ENCODE results near the gene STYXL1. TPM values are rescaled to one million over a fixed set of nuclear protein-coding genes. Genes with fewer than 3 reads are reported as not detected.

The STYXL1 gene
- total RNA-seq, 1 donor from 2014 or later: 32.5 TPM

DNA sequence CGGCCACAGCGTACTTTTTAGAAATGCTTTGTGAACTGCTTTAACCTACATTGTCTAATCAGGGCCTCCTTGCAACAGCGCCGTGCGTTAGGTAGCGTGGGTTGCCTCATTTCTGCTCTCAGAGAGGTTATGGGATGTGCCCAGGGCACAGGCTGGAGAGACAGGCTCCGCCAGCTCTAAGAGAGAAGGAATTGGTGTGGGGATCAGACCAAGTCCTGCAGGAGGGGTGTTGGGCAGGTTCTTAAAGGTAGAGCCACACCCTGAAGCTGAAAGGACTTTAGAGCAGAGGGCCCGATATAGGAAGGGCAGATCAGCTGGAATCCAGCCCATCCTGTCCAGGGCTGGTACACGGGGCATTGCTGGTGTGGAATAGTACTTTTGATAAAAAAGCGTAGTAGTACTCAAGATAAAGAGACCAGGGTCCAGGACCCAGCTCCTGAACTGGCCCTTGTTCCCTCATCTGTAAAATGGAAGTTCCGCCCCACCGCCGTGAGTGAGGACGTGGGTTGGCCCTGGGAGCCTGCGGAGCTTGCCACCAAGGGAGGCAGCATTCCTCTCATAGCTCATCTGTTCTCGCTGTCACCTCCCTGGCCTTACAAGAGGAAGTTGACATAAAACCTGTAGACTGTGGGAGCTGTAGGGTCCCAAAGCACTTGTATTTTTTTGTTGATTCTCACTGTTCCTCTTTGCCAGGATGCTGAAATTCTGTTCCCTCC lies 90.6 kb downstream of the STYXL1 start:
- Mint-ChIP-seq H3K4me3 (ENCODE audit: unreplicated experiment) (no peak overlapping the region), H3K4me1 (ENCODE audit: unreplicated experiment) (peaks cover 13% of the 10 kb centered on the region), H3K27ac (ENCODE audit: unreplicated experiment) (no peak overlapping the region), H3K9me3 (ENCODE audit: unreplicated experiment) (no peaks in the 10 kb centered on the region), H3K27me3 (ENCODE audit: unreplicated experiment) (no peaks in the 10 kb centered on the region), H3K36me3 (ENCODE audit: unreplicated experiment) (peaks cover 13% of the 10 kb centered on the region)
- TF ChIP-seq, protein P1, sequence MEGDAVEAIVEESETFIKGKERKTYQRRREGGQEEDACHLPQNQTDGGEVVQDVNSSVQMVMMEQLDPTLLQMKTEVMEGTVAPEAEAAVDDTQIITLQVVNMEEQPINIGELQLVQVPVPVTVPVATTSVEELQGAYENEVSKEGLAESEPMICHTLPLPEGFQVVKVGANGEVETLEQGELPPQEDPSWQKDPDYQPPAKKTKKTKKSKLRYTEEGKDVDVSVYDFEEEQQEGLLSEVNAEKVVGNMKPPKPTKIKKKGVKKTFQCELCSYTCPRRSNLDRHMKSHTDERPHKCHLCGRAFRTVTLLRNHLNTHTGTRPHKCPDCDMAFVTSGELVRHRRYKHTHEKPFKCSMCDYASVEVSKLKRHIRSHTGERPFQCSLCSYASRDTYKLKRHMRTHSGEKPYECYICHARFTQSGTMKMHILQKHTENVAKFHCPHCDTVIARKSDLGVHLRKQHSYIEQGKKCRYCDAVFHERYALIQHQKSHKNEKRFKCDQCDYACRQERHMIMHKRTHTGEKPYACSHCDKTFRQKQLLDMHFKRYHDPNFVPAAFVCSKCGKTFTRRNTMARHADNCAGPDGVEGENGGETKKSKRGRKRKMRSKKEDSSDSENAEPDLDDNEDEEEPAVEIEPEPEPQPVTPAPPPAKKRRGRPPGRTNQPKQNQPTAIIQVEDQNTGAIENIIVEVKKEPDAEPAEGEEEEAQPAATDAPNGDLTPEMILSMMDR (IDR thresholded peaks at IDR 0.05): no peak
- no peak for DNase-seq (ENCODE audit: extremely low spot score, unreplicated experiment)

DNA sequence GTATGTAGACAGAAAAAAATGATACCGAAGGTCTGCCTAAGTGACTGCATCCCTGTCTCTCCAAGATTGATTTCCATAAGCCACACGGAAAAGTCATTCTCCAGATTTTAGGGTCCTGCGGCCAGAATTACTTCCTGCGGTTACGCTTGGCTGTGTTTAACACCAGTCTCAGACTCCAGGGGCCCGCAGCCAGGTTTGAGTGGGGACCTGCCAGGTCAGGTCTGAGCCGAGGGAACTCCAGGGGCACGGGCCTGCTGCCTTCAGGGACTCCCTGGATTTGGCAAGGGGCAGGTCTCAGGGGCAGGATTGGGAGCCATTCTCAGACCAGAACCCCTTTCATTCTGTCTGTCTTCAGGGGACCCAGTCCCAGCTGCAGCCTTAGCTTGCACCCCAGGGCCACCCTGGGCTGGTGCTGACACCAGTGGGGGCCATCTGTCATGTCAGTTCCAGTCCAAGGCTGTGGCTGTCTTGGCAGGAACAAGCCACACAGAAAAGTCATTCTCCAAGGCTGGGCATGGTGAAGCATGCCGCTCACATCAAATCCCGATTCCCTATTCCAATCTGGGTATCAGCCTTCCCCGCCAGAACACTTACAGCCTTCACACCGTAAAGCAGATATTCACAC lies 92.4 kb downstream of the STYXL1 start:
- peaks cover 13% of the 10 kb centered on the region for H3K36me3 Mint-ChIP-seq (ENCODE audit: unreplicated experiment)
- no peaks in the 10 kb centered on the region for H3K9me3 Mint-ChIP-seq (ENCODE audit: unreplicated experiment)
- TF ChIP-seq, protein P1 (IDR thresholded peaks at IDR 0.05): no peak
- DNase-seq (ENCODE audit: extremely low spot score, unreplicated experiment): no peak
- H3K4me1 Mint-ChIP-seq (ENCODE audit: unreplicated experiment): peaks cover 10% of the 10 kb centered on the region
- no peaks in the 10 kb centered on the region for H3K27me3 Mint-ChIP-seq (ENCODE audit: unreplicated experiment)
- no peak overlapping the region for H3K4me3 Mint-ChIP-seq (ENCODE audit: unreplicated experiment)
- no peak overlapping the region for H3K27ac Mint-ChIP-seq (ENCODE audit: unreplicated experiment)

DNA sequence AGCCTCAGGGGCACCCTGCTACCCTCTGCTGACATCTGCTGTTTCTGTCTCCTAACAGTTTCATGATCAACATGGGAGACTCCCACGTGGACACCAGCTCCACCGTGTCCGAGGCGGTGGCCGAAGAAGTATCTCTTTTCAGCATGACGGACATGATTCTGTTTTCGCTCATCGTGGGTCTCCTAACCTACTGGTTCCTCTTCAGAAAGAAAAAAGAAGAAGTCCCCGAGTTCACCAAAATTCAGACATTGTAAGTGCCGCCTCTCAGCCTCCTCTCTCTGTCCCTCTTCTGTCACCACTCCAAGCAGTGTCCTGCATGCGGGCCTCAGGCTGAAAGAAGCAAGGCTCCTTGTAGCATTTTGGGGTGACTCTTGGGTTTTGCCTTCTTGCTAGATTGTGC lies 93.9 kb downstream of the STYXL1 start:
- peaks cover 10% of the 10 kb centered on the region for H3K4me1 Mint-ChIP-seq (ENCODE audit: unreplicated experiment)
- peaks cover 11% of the 10 kb centered on the region for H3K36me3 Mint-ChIP-seq (ENCODE audit: unreplicated experiment)
- TF ChIP-seq, protein P1 (IDR thresholded peaks at IDR 0.05): no peak
- no peak overlapping the region for H3K4me3 Mint-ChIP-seq (ENCODE audit: unreplicated experiment)
- no peak overlapping the region for H3K27ac Mint-ChIP-seq (ENCODE audit: unreplicated experiment)
- H3K27me3 Mint-ChIP-seq (ENCODE audit: unreplicated experiment): no peaks in the 10 kb centered on the region
- no peak for DNase-seq (ENCODE audit: extremely low spot score, unreplicated experiment)
- no peaks in the 10 kb centered on the region for H3K9me3 Mint-ChIP-seq (ENCODE audit: unreplicated experiment)

DNA sequence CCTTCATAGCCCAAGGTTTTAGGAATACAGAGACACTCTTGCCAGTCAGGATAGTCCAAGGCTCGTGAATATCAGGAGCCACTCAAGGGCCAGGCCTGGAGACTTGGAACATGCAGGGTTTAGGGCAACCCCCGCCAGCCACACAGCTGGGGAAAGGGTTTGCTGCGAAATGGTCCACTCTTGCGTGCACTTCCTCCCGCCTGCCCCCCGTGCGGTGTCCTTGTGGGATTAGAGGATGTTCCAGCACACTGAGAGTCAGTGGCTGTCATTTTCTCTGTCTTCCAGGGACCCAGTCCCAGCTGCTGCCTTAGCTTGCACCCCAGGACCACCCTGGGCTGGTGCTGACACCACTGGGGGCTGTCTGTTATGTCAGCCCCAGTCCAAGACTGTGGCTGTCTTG lies 94.4 kb downstream of the STYXL1 start:
- TF ChIP-seq, protein P1 (IDR thresholded peaks at IDR 0.05): no peak
- H3K4me1 Mint-ChIP-seq (ENCODE audit: unreplicated experiment): peaks cover 10% of the 10 kb centered on the region
- no peaks in the 10 kb centered on the region for H3K27me3 Mint-ChIP-seq (ENCODE audit: unreplicated experiment)
- no peak overlapping the region for H3K4me3 Mint-ChIP-seq (ENCODE audit: unreplicated experiment)
- peaks cover 11% of the 10 kb centered on the region for H3K36me3 Mint-ChIP-seq (ENCODE audit: unreplicated experiment)
- no peak for DNase-seq (ENCODE audit: extremely low spot score, unreplicated experiment)
- no peak overlapping the region for H3K27ac Mint-ChIP-seq (ENCODE audit: unreplicated experiment)
- no peaks in the 10 kb centered on the region for H3K9me3 Mint-ChIP-seq (ENCODE audit: unreplicated experiment)

DNA sequence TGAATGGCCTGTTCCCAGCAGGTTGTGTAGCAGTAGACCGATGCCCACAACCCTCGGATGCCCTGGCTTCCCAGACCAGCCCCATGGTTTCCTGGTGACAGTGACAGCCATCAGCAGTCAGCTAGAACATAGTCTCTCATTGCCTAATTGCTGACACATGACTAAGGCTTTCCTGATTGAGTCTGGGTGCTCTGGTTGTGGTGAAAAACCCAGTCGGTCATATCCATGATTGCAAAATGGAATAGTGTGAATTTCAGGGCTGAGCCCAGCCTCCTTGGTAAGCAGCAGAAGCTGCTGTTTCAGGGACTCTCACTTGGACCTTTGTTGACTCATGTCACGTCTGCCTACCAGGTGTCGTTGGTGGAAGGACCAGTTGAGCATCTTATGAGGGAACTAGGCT lies 96.3 kb downstream of the STYXL1 start:
- no peak overlapping the region for H3K4me3 Mint-ChIP-seq (ENCODE audit: unreplicated experiment)
- H3K9me3 Mint-ChIP-seq (ENCODE audit: unreplicated experiment): no peaks in the 10 kb centered on the region
- peaks cover 7% of the 10 kb centered on the region for H3K36me3 Mint-ChIP-seq (ENCODE audit: unreplicated experiment)
- no peak overlapping the region for H3K27ac Mint-ChIP-seq (ENCODE audit: unreplicated experiment)
- no peaks in the 10 kb centered on the region for H3K27me3 Mint-ChIP-seq (ENCODE audit: unreplicated experiment)
- TF ChIP-seq, protein P1 (IDR thresholded peaks at IDR 0.05): no peak
- H3K4me1 Mint-ChIP-seq (ENCODE audit: unreplicated experiment): peaks cover 2% of the 10 kb centered on the region
- DNase-seq (ENCODE audit: extremely low spot score, unreplicated experiment): no peak

Measured in osteocyte (in vitro differentiated cells).